ENCODE results near the gene LRR1. TPM values are rescaled to one million over a fixed set of nuclear protein-coding genes. Genes with fewer than 3 reads are reported as not detected.

LRR1 gene
- total and polyA plus RNA-seq, 12 donors = 4.7 to 20.9 (median 10.0) TPM

GRCh38 chr14:49550286-49551184 lies 48.2 kb upstream of the LRR1 start:
- TF ChIP-seq CTCF (IDR thresholded peaks at IDR 0.05) (peak in 1 of 6 experiments; percentile 22), POLR2A (IDR thresholded peaks at IDR 0.05) (no peak)
- intact Hi-C loops (cut with DNase I) = no loop called here

DNA sequence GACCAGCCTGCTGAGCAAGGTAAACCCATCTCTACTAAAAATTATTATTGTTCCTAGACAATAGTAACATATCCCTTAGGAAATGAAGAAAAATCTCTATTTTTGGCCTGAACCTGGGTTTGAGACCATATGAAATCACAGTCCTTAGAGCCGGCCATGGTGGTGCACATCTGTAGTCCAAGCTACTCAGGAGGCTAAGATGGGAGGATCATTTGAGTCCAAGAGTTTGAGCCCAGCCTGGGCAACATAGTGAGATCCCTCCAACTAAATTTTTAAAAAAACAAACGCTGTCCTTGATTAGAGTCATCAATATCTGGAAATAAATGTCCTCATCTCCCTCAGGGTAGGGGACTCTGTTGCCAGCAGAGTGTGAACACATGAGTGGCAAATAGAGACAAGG lies 47.2 kb upstream of the LRR1 start:
- 75 to 87% (median 79%) methylated on average over 2 of the region's 2 CpGs for WGBS, 4 donors
- Histone ChIP-seq H3K4me3 (no peak overlapping the region), H3K9me3 (replicated peaks in 1 of 3) (no peaks in the 10 kb centered on the region), H3K27ac (no peak overlapping the region), H3K4me1 (replicated peaks in 1 of 2) (no peaks in the 10 kb centered on the region), H3K36me3 (replicated peaks in 1 of 2) (no peaks in the 10 kb centered on the region), H3K27me3 (no peaks in the 10 kb centered on the region)
- no peak for DNase-seq
- no peak for TF ChIP-seq POLR2A (IDR thresholded peaks at IDR 0.05)
- no peak for TF ChIP-seq CTCF (IDR thresholded peaks at IDR 0.05)
- intact Hi-C loops (cut with DNase I) = no loop called here

More at GRCh38 chr14:49550286-49551184, 48.2 kb upstream of the LRR1 start:
- H3K27me3 ChIP-seq = no peaks in the 10 kb centered on the region
- H3K4me3 ChIP-seq = no peak overlapping the region
- H3K36me3 ChIP-seq (replicated peaks in 1 of 2) = no peaks in the 10 kb centered on the region
- no peaks in the 10 kb centered on the region for H3K9me3 ChIP-seq (replicated peaks in 1 of 3)
- no peaks in the 10 kb centered on the region for H3K4me1 ChIP-seq (replicated peaks in 1 of 2)
- no peak for DNase-seq
- 66 to 77% (median 72%) methylated on average over 5 of the region's 5 CpGs for WGBS, 4 donors
- H3K27ac ChIP-seq = no peak overlapping the region

DNA sequence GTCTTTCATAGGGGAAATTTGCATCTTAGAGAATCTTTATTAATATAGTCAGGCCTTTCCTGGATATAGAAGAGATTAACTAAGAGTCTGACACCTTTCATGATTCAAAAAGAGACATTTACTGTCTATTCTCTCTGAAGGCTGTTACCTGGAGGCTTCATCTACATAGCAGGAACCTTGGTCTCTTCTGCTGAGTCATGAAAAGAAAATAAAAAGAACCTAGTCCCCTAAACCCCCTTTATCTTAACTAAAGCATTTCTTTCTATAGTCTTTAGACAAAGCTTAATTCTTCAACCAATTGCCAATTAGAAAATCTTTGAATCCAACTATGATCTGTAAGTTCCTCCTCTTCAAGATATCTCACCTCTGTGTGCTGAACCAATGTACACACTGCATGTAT lies 45.6 kb upstream of the LRR1 start:
- Histone ChIP-seq H3K36me3 (replicated peaks in 1 of 2) (no peaks in the 10 kb centered on the region), H3K27me3 (no peaks in the 10 kb centered on the region), H3K4me1 (replicated peaks in 1 of 2) (no peaks in the 10 kb centered on the region), H3K4me3 (no peak overlapping the region), H3K27ac (no peak overlapping the region), H3K9me3 (replicated peaks in 1 of 3) (no peaks in the 10 kb centered on the region)
- no peak for DNase-seq
- intact Hi-C loops (cut with DNase I) = no loop called here
- TF ChIP-seq CTCF (IDR thresholded peaks at IDR 0.05) (no peak), POLR2A (IDR thresholded peaks at IDR 0.05) (no peak)

- Histone ChIP-seq H3K27ac (no peak overlapping the region), H3K4me1 (replicated peaks in 1 of 2) (no peaks in the 10 kb centered on the region), H3K27me3 (no peaks in the 10 kb centered on the region), H3K36me3 (replicated peaks in 1 of 2) (no peaks in the 10 kb centered on the region), H3K4me3 (no peak overlapping the region), H3K9me3 (replicated peaks in 1 of 3) (no peaks in the 10 kb centered on the region)
- TF ChIP-seq POLR2A (IDR thresholded peaks at IDR 0.05) (no peak), CTCF (IDR thresholded peaks at IDR 0.05) (no peak)
- 57 to 67% (median 64%) methylated on average over 3 of the region's 3 CpGs for WGBS, 4 donors
- DNase-seq = no peak
- intact Hi-C loops (cut with DNase I) = no loop called here
These were observed 44.8 kb upstream of the LRR1 start for GRCh38 chr14:49553892-49554291.

Measured in adrenal gland (tissue), 12 donors.